Fibroblast of lung (primary cell): ENCODE data around the gene VKORC1L1. TPM values are rescaled to one million over a fixed set of nuclear protein-coding genes. Genes with fewer than 3 reads are reported as not detected.

ENCODE experiments used
- DNase-seq, 2 donors: peaks; one replicate each; pipeline versions ENCODE4 v3.0.0 to v3.0.0-alpha.2; 2010; ENCODE audit warnings: low read depth in 2 of 2
- H2AFZ ChIP-seq: 2 replicates; pipeline ENCODE4 v1.5.1; 2012; ENCODE audit warnings: low read length, control low read depth, inconsistent platforms
- H3K27ac ChIP-seq: 2 replicates; pipeline ENCODE4 v1.5.1; 2011; ENCODE audit warnings: low read length, control low read depth; ENCODE audit not compliant: insufficient read depth
- H3K27me3 ChIP-seq: 2 replicates; pipeline ENCODE4 v1.5.1; 2011; ENCODE audit warnings: mild to moderate bottlenecking, low read length; ENCODE audit not compliant: control insufficient read depth, insufficient read depth
- H3K36me3 ChIP-seq: 2 replicates; pipeline ENCODE4 v1.5.1; 2011; ENCODE audit warnings: low read length; ENCODE audit not compliant: control insufficient read depth, insufficient read depth
- H3K4me1 ChIP-seq: 2 replicates; pipeline ENCODE4 v1.5.1; 2011; ENCODE audit warnings: low read length; ENCODE audit not compliant: control insufficient read depth, insufficient read depth; ENCODE audit errors: extremely low read depth
- H3K4me2 ChIP-seq: 2 replicates; pipeline ENCODE4 v1.5.1; 2011; ENCODE audit warnings: low read length, control low read depth; ENCODE audit not compliant: insufficient read depth; ENCODE audit errors: extremely low read depth
- H3K4me3 ChIP-seq, 4 experiments: fragments of 200-600 bp in 1 of 4; sonication (generic) in 1 of 4; replicated peaks in 1 of 4; 2 replicates each; pipeline ENCODE4 v1.5.1; 2011 to 2016; ENCODE audit warnings: low read length in 4 of 4, low read depth in 3 of 4, mild to moderate bottlenecking in 3 of 4, control low read depth in 2 of 4, inconsistent platforms in 1 of 4, mixed read lengths in 1 of 4; ENCODE audit not compliant: insufficient read depth in 1 of 4; ENCODE audit errors: control extremely low read depth in 1 of 4
- H3K79me2 ChIP-seq: 2 replicates; pipeline ENCODE4 v1.5.1; 2012; ENCODE audit warnings: mild to moderate bottlenecking, low read length, inconsistent platforms; ENCODE audit not compliant: control insufficient read depth, insufficient read depth
- H3K9ac ChIP-seq: 2 replicates; pipeline ENCODE4 v1.5.1; 2011; ENCODE audit warnings: mild to moderate bottlenecking, low read length, control low read depth; ENCODE audit not compliant: insufficient read depth
- H3K9me3 ChIP-seq: 2 replicates; pipeline ENCODE4 v1.5.1; 2012; ENCODE audit warnings: low read depth, low read length; ENCODE audit not compliant: control insufficient read depth, insufficient read depth
- H4K20me1 ChIP-seq: 2 replicates; pipeline ENCODE4 v1.5.1; 2011; ENCODE audit warnings: low read length; ENCODE audit not compliant: control insufficient read depth, insufficient read depth; ENCODE audit errors: extremely low read depth
- EZH2 ChIP-seq: IDR thresholded peaks from 2 replicates; pipeline ENCODE4 v1.5.1; 2012; ENCODE audit warnings: low read length, control low read depth, mild to moderate bottlenecking; ENCODE audit errors: missing control alignments
- polyA plus RNA-seq, 2 donors: library from polyadenylated mRNA; depleted of rRNA in 1 of 2; stranded (reverse) in 1 of 2; unstranded in 1 of 2; fragments of >200 nt; gene quantifications; 2 replicates each; pipeline ENCODE4 v1.2.1, GENCODE V29; 2011 to 2012; ENCODE audit warnings: missing spikeins in 1 of 2
- total RNA-seq: library from RNA; depleted of rRNA; stranded (reverse); fragments of >200 nt; gene quantifications from 2 replicates; pipeline ENCODE4 v1.2.1, GENCODE V29; 2014
- TF ChIP-seq, protein P1 (sequence below), 2 donors: IDR thresholded peaks in 1 of 2; conservative IDR thresholded peaks in 1 of 2; 1 replicate in 1 of 2; 2 replicates in 1 of 2; pipeline ENCODE4 v1.5.1; 2011 to 2012; ENCODE audit warnings: low read length in 2 of 2, control low read depth in 1 of 2, inconsistent platforms in 1 of 2, low read depth in 1 of 2, mild to moderate bottlenecking in 1 of 2

VKORC1L1 gene
- total and polyA plus RNA-seq, 2 donors (not counting 1 experiment from before 2014, with no cell fraction given): 12.7 to 24.2 TPM

DNA sequence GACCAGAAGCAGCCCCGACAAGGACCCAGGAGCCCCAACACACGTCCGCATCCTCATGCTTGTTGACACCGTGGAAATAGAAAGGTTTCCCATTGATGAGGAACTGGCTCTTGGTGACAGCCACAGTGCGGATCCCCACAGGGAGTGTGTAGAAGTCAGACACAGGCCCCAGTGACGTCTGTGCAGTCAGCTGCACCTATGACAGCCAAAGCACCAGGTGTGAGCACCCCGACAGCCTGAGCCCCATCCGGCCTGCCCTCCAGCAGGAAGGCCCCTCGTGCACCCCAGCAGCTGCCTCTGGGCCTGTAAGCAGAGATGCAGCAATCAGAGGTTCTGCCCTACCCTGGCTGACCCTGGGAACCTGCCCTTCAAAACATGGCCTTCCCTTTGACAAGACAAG lies 102.0 kb downstream of the VKORC1L1 start:
- H4K20me1 ChIP-seq: no peaks in the 10 kb centered on the region
- H3K79me2 ChIP-seq: peaks cover 3% of the 10 kb centered on the region
- H3K4me3 ChIP-seq: no peak overlapping the region
- no peak overlapping the region for H3K9ac ChIP-seq
- peaks cover 12% of the 10 kb centered on the region for H3K36me3 ChIP-seq
- H3K4me2 ChIP-seq: no peak overlapping the region
- no peak overlapping the region for H2AFZ ChIP-seq
- H3K27me3 ChIP-seq: no peaks in the 10 kb centered on the region
- no peak overlapping the region for H3K27ac ChIP-seq
- no peaks in the 10 kb centered on the region for H3K4me1 ChIP-seq
- TF ChIP-seq EZH2: no peak
- TF ChIP-seq, protein P1, sequence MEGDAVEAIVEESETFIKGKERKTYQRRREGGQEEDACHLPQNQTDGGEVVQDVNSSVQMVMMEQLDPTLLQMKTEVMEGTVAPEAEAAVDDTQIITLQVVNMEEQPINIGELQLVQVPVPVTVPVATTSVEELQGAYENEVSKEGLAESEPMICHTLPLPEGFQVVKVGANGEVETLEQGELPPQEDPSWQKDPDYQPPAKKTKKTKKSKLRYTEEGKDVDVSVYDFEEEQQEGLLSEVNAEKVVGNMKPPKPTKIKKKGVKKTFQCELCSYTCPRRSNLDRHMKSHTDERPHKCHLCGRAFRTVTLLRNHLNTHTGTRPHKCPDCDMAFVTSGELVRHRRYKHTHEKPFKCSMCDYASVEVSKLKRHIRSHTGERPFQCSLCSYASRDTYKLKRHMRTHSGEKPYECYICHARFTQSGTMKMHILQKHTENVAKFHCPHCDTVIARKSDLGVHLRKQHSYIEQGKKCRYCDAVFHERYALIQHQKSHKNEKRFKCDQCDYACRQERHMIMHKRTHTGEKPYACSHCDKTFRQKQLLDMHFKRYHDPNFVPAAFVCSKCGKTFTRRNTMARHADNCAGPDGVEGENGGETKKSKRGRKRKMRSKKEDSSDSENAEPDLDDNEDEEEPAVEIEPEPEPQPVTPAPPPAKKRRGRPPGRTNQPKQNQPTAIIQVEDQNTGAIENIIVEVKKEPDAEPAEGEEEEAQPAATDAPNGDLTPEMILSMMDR (conservative IDR thresholded peaks at IDR 0.05 in 1 of 2, IDR thresholded peaks at IDR 0.05 in 1 of 2; ENCODE audit: low read depth in 1 of 2, low read length in 2 of 2): no peak
- no peaks in the 10 kb centered on the region for H3K9me3 ChIP-seq
- no peak for DNase-seq

DNA sequence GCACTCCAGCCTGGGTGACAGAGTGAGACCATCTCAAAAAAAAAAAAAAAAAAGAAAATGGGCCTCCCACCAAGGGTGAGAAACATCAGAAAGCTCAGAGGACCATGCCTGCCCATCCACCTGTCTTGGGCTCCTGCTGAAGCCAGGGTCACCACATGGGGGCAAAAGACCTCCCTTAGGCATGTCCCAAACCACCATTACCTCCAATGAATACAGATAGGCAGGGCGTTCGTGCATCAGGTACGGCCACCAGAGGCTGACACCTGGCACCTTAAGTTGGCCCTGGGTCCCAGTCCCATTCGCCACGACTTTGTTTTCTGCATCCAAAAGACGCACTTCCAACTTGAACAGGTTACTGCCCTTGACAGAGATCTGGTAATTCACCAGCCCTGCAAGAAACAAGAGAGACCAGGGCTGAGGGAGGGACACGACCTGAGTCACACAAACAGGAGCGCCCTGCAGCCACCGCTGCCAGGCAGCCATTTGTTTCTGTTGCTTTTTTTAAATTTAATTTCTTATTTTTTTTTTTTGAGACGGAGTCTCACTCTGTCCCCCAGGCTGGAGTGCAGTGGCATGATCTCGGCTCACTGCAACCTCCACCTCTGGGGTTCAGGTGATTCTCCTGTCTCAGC lies 103.1 kb downstream of the VKORC1L1 start:
- H3K79me2 ChIP-seq: peaks cover 12% of the 10 kb centered on the region
- H3K4me2 ChIP-seq: no peak overlapping the region
- peaks cover 5% of the 10 kb centered on the region for H3K4me1 ChIP-seq
- no peak overlapping the region for H3K27ac ChIP-seq
- H4K20me1 ChIP-seq: no peaks in the 10 kb centered on the region
- TF ChIP-seq, protein P1 (conservative IDR thresholded peaks at IDR 0.05 in 1 of 2, IDR thresholded peaks at IDR 0.05 in 1 of 2; ENCODE audit: low read depth in 1 of 2, low read length in 2 of 2): no peak
- no peak for TF ChIP-seq EZH2
- no peak overlapping the region for H2AFZ ChIP-seq
- no peak for DNase-seq
- H3K9me3 ChIP-seq: no peaks in the 10 kb centered on the region
- H3K36me3 ChIP-seq: peaks cover 15% of the 10 kb centered on the region
- H3K9ac ChIP-seq: no peak overlapping the region
- H3K27me3 ChIP-seq: no peaks in the 10 kb centered on the region
- no peak overlapping the region for H3K4me3 ChIP-seq

DNA sequence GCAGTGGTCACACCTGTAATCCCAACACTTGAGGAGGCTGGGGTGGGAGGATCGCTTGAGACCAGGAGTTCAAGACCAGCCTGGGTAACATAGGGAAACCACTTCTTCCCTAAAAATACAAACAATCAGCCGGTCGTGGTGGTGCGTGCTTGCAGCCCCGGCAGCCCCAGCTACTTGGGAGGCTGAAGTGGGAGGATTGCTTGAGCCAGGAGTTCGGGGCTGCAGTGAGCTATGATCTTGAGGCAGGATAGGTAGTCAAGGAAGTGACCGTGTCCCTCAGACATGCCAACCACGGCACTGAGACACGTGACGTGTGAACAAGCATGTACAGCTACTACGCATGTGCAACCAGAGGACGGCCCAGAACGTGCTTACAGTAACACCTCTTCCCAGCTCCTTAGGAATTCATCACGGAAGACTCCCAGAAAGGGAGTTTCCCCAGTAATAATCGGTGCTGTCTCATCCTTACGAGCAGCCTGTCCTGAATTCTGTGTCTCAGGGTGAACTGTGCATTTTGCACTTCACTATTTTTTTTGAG lies 103.9 kb downstream of the VKORC1L1 start:
- Histone ChIP-seq H3K27me3 (no peaks in the 10 kb centered on the region), H4K20me1 (no peaks in the 10 kb centered on the region), H3K4me3 (no peak overlapping the region), H3K27ac (no peak overlapping the region), H3K36me3 (peaks cover 15% of the 10 kb centered on the region), H3K9ac (no peak overlapping the region), H3K79me2 (peaks cover 19% of the 10 kb centered on the region), H2AFZ (no peak overlapping the region), H3K9me3 (no peaks in the 10 kb centered on the region), H3K4me1 (peaks cover 6% of the 10 kb centered on the region), H3K4me2 (no peak overlapping the region)
- DNase-seq: no peak
- TF ChIP-seq, protein P1 (conservative IDR thresholded peaks at IDR 0.05 in 1 of 2, IDR thresholded peaks at IDR 0.05 in 1 of 2; ENCODE audit: low read depth in 1 of 2, low read length in 2 of 2): no peak
- no peak for TF ChIP-seq EZH2
